GM12865 (cell line): ENCODE measurements around the gene ANKRD44.

Experiments used
- DNase-seq: peaks from one replicate; pipeline ENCODE4 v3.0.0; 2010; ENCODE audit warnings: low read depth
- H3K4me3 ChIP-seq: 2 replicates; pipeline ENCODE4 v1.5.1; 2011; ENCODE audit warnings: mild to moderate bottlenecking, low read depth, low read length, control low read depth
- CTCF ChIP-seq: IDR thresholded peaks from 2 replicates; pipeline ENCODE4 v1.5.1; 2011; ENCODE audit warnings: low read length, control low read depth, low read depth, inconsistent platforms; ENCODE audit not compliant: insufficient read depth; ENCODE audit errors: missing control alignments

The ANKRD44 gene

GRCh38 chr2:197237291-197238042, 73.1 kb downstream of the ANKRD44 start:
- no peak for TF ChIP-seq CTCF
- no peak for DNase-seq

GRCh38 chr2:197236816-197237215, 73.8 kb downstream of the ANKRD44 start:
- no peak overlapping the region for H3K4me3 ChIP-seq
- no peak for TF ChIP-seq CTCF
- DNase-seq = no peak

More at GRCh38 chr2:197237291-197238042, 73.1 kb downstream of the ANKRD44 start:
- no peak overlapping the region for H3K4me3 ChIP-seq

- DNase-seq = no peak
- H3K4me3 ChIP-seq = no peak overlapping the region
- TF ChIP-seq CTCF = no peak
These were observed 74.4 kb downstream of the ANKRD44 start for GRCh38 chr2:197236159-197236558.

- no peak for TF ChIP-seq CTCF
- no peak overlapping the region for H3K4me3 ChIP-seq
- DNase-seq = no peak
These were observed 74.9 kb downstream of the ANKRD44 start for GRCh38 chr2:197235711-197236110.

GRCh38 chr2:197234671-197235191, 75.8 kb downstream of the ANKRD44 start:
- DNase-seq = no peak
- no peak overlapping the region for H3K4me3 ChIP-seq
- no peak for TF ChIP-seq CTCF

- no peak for TF ChIP-seq CTCF
- DNase-seq = no peak
- no peak overlapping the region for H3K4me3 ChIP-seq
These were observed 77.1 kb downstream of the ANKRD44 start for GRCh38 chr2:197233473-197233872.

GRCh38 chr2:197232010-197232409, 78.6 kb downstream of the ANKRD44 start:
- no peak overlapping the region for H3K4me3 ChIP-seq
- TF ChIP-seq CTCF = no peak
- DNase-seq = no peak
